ENCODE measurements around the gene MCRIP1. TPM values are rescaled to one million over a fixed set of nuclear protein-coding genes. Genes with fewer than 3 reads are reported as not detected.

MCRIP1 gene
- total RNA-seq, 3 donors from 2014 or later (not counting 1 experiment from before 2014, with no cell fraction given), result 81.1 to 95.5 (median 84.2) TPM

DNA sequence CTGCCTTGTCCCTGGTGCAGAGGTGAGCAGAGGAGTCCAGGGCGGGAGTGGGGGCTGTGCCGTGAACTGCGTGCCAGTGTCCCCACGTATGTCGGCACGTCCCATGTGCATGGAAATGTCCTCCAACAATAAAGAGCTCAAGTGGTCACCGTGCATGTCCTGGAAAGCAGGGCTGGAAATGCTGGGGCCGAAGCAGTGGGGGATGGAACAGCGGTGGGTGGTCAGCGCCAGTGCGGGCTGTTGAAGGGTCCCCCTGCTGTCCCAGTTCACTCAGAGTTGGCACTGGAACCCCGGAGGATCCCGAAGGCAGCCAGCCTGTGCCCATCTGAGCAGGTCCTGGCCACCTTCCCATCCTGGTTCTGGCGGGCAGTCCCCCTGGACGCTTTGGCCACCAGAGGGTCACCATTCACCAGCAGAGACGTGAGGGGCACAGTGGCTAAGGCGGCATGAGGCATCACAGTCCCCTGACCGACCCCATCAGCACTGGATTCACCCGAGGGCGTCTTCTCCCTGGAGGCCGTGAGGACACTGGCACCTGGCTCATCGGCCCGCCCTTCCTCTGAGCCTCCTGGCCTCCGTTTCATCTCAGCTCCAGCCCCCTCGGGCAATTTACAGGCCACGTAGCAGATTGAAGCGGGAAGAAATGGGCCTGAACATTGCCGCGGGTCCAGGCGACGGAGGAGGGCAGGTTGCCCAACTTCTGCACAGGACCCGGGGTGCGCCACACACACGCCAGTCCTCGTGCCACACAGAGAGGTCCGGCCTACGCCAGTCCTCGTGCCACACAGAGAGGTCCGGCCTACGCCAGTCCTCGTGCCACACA lies 19.0 kb downstream of the MCRIP1 start:
- WGBS (ENCODE audit: insufficient coverage), result 91% methylated on average over 40 of the region's 41 CpGs

GRCh38 chr17:81813371-81813684 lies 19.8 kb downstream of the MCRIP1 start:
- H3K27me3 ChIP-seq (ENCODE audit: control insufficient read depth, insufficient read depth, low read length), result no peaks in the 10 kb centered on the region
- WGBS (ENCODE audit: insufficient coverage), result 92% methylated on average over 15 of the region's 15 CpGs
- no peak for DNase-seq
- no peaks in the 10 kb centered on the region for H3K36me3 Mint-ChIP-seq
- no peaks in the 10 kb centered on the region for H3K9me3 Mint-ChIP-seq
- no peak for ATAC-seq
- H3K27me3 Mint-ChIP-seq (ENCODE audit: low read depth in 2 of 2), result peaks cover 7 to 11% of the 10 kb centered on the region in 2 donors
- TF ChIP-seq, protein P1, sequence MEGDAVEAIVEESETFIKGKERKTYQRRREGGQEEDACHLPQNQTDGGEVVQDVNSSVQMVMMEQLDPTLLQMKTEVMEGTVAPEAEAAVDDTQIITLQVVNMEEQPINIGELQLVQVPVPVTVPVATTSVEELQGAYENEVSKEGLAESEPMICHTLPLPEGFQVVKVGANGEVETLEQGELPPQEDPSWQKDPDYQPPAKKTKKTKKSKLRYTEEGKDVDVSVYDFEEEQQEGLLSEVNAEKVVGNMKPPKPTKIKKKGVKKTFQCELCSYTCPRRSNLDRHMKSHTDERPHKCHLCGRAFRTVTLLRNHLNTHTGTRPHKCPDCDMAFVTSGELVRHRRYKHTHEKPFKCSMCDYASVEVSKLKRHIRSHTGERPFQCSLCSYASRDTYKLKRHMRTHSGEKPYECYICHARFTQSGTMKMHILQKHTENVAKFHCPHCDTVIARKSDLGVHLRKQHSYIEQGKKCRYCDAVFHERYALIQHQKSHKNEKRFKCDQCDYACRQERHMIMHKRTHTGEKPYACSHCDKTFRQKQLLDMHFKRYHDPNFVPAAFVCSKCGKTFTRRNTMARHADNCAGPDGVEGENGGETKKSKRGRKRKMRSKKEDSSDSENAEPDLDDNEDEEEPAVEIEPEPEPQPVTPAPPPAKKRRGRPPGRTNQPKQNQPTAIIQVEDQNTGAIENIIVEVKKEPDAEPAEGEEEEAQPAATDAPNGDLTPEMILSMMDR (IDR thresholded peaks at IDR 0.05), result no peak
- no peak overlapping the region for H3K4me3 ChIP-seq (ENCODE audit: low read length)
- no peaks in the 10 kb centered on the region for H3K36me3 ChIP-seq (ENCODE audit: control insufficient read depth, insufficient read depth, low read length)
- H3K27ac Mint-ChIP-seq, result no peak overlapping the region
- no peaks in the 10 kb centered on the region for H3K4me1 Mint-ChIP-seq
- H3K27ac ChIP-seq (ENCODE audit: low read length), result no peak overlapping the region
- no peaks in the 10 kb centered on the region for H3K4me1 ChIP-seq (ENCODE audit: control insufficient read depth, insufficient read depth, low read length)
- no peaks in the 10 kb centered on the region for H3K9me3 ChIP-seq (ENCODE audit: control insufficient read depth, insufficient read depth, low read length)
- no peak overlapping the region for H3K4me3 Mint-ChIP-seq
- intact Hi-C loops (cut with micrococcal nuclease), result no loop called here

More for the DNA sequence above, 19.0 kb downstream of the MCRIP1 start:
- Histone ChIP-seq H3K4me1 (ENCODE audit: control insufficient read depth, insufficient read depth, low read length) (no peaks in the 10 kb centered on the region), H3K27ac (ENCODE audit: low read length) (no peak overlapping the region), H3K27me3 (ENCODE audit: control insufficient read depth, insufficient read depth, low read length) (no peaks in the 10 kb centered on the region), H3K9me3 (ENCODE audit: control insufficient read depth, insufficient read depth, low read length) (no peaks in the 10 kb centered on the region), H3K4me3 (ENCODE audit: low read length) (no peak overlapping the region), H3K36me3 (ENCODE audit: control insufficient read depth, insufficient read depth, low read length) (no peaks in the 10 kb centered on the region)
- no peak for ATAC-seq
- H3K36me3 Mint-ChIP-seq, result no peaks in the 10 kb centered on the region
- DNase-seq, result no peak
- H3K4me3 Mint-ChIP-seq, result no peak overlapping the region
- TF ChIP-seq, protein P1 (IDR thresholded peaks at IDR 0.05), result no peak
- H3K9me3 Mint-ChIP-seq, result no peaks in the 10 kb centered on the region
- H3K27me3 Mint-ChIP-seq (ENCODE audit: low read depth in 2 of 2), result peaks cover 7 to 10% of the 10 kb centered on the region in 2 donors
- H3K27ac Mint-ChIP-seq, result no peak overlapping the region
- H3K4me1 Mint-ChIP-seq, result no peaks in the 10 kb centered on the region
- intact Hi-C loops (cut with micrococcal nuclease), result no loop called here

GRCh38 chr17:81812571-81813370 lies 20.3 kb downstream of the MCRIP1 start:
- peaks cover 4 to 11% of the 10 kb centered on the region in 2 donors for H3K27me3 Mint-ChIP-seq (ENCODE audit: low read depth in 2 of 2)
- no peaks in the 10 kb centered on the region for H3K9me3 ChIP-seq (ENCODE audit: control insufficient read depth, insufficient read depth, low read length)
- no peak overlapping the region for H3K4me3 ChIP-seq (ENCODE audit: low read length)
- H3K27me3 ChIP-seq (ENCODE audit: control insufficient read depth, insufficient read depth, low read length), result no peaks in the 10 kb centered on the region
- H3K4me3 Mint-ChIP-seq, result no peak overlapping the region
- H3K4me1 Mint-ChIP-seq, result no peaks in the 10 kb centered on the region
- H3K36me3 Mint-ChIP-seq, result no peaks in the 10 kb centered on the region
- 89% methylated on average over 45 of the region's 45 CpGs for WGBS (ENCODE audit: insufficient coverage)
- ATAC-seq (no peak), DNase-seq (no peak)
- intact Hi-C loops (cut with micrococcal nuclease), result no loop called here
- H3K27ac ChIP-seq (ENCODE audit: low read length), result no peak overlapping the region
- no peak overlapping the region for H3K27ac Mint-ChIP-seq
- H3K9me3 Mint-ChIP-seq, result no peaks in the 10 kb centered on the region
- TF ChIP-seq, protein P1 (IDR thresholded peaks at IDR 0.05), result no peak
- H3K36me3 ChIP-seq (ENCODE audit: control insufficient read depth, insufficient read depth, low read length), result no peaks in the 10 kb centered on the region
- no peaks in the 10 kb centered on the region for H3K4me1 ChIP-seq (ENCODE audit: control insufficient read depth, insufficient read depth, low read length)

All from natural killer cell (primary cell).